ENCODE data around the gene SNAPC5.
"Not testable (repeated sequence)": the region's sequence is repeated elsewhere in the genome, so short reads cannot be mapped to it uniquely, and the experiment has no call there.

- TF ChIP-seq, protein P1, sequence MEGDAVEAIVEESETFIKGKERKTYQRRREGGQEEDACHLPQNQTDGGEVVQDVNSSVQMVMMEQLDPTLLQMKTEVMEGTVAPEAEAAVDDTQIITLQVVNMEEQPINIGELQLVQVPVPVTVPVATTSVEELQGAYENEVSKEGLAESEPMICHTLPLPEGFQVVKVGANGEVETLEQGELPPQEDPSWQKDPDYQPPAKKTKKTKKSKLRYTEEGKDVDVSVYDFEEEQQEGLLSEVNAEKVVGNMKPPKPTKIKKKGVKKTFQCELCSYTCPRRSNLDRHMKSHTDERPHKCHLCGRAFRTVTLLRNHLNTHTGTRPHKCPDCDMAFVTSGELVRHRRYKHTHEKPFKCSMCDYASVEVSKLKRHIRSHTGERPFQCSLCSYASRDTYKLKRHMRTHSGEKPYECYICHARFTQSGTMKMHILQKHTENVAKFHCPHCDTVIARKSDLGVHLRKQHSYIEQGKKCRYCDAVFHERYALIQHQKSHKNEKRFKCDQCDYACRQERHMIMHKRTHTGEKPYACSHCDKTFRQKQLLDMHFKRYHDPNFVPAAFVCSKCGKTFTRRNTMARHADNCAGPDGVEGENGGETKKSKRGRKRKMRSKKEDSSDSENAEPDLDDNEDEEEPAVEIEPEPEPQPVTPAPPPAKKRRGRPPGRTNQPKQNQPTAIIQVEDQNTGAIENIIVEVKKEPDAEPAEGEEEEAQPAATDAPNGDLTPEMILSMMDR (optimal IDR thresholded peaks at IDR 0.05 in 1 of 3, IDR thresholded peaks at IDR 0.05 in 1 of 3, conservative IDR thresholded peaks at IDR 0.05 in 1 of 3; ENCODE audit: extremely low read depth in 1 of 3, insufficient read depth in 2 of 3, low read length in 3 of 3) = not testable (repeated sequence)
- TF ChIP-seq EZH2 (IDR thresholded peaks at IDR 0.05; ENCODE audit: low read length) = not testable (repeated sequence)
Observed at GRCh38 chr15:66465294-66465693, 32.3 kb downstream of the SNAPC5 start.
